Measurements from ENCODE around the gene DAP. TPM values are rescaled to one million over a fixed set of nuclear protein-coding genes. Genes with fewer than 3 reads are reported as not detected.

DAP gene
- total RNA-seq, 4 donors from 2014 or later = 24.3 to 42.4 (median 37.0) TPM

DNA sequence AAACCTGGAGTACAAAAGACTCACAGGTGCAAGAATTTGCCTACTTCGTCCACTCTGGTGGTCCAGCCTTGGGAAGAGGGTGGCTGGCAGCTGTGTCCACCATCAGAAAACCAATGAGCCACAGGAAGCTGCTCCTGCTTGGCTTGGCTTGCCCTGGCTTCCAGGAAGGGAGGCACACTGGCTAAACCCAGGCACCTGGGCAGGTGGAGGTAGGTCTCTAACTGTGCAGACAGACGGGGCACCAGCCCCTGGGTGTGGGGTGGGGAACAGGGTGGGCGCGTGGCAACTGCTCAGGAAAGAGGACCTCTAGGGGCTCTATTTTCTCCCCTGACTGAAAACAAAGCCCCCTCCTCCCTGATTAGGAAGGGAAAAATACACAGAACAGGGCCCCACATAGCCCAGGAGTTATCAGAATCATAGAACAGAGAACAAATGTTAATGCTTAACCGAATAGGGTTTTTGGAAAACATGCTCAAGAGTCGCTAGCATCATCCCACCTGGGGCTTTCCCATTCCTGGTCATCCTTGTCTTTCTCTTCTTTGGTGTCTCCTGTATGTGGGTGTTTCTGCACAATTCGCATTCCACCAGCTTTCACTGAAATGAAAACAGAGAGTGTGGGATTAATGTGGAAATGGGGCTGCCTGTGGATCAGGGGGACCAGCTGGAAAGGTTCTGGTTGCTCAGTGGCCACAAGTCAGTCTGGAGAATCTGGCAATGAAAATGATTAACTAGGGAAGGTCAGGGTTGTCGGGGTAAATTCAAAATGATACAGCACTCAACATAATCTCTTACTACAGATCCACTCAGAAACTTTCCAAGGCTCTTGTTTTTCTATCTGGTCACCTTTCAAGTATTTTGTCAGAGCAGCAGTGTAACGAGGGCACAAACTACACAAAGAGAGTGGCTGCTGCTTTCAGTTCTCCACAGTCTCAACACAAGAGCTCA is 13.1 kb downstream of the DAP start:
- Histone ChIP-seq H3K27me3 (no peaks in the 10 kb centered on the region), H3K4me3 (no peak overlapping the region), H3K36me3 (peaks cover 0 to 54% (median 32%) of the 10 kb centered on the region in 4 donors), H3K9me3 (no peaks in the 10 kb centered on the region), H3K27ac (replicated peaks in 1 of 4) (no peak overlapping the region), H3K4me1 (peaks cover 0 to 19% (median 11%) of the 10 kb centered on the region in 4 donors)
- intact Hi-C loops (cut with DNase I) = no loop called here
- 94% methylated on average over 8 of the region's 9 CpGs for WGBS
- TF ChIP-seq, protein P1, sequence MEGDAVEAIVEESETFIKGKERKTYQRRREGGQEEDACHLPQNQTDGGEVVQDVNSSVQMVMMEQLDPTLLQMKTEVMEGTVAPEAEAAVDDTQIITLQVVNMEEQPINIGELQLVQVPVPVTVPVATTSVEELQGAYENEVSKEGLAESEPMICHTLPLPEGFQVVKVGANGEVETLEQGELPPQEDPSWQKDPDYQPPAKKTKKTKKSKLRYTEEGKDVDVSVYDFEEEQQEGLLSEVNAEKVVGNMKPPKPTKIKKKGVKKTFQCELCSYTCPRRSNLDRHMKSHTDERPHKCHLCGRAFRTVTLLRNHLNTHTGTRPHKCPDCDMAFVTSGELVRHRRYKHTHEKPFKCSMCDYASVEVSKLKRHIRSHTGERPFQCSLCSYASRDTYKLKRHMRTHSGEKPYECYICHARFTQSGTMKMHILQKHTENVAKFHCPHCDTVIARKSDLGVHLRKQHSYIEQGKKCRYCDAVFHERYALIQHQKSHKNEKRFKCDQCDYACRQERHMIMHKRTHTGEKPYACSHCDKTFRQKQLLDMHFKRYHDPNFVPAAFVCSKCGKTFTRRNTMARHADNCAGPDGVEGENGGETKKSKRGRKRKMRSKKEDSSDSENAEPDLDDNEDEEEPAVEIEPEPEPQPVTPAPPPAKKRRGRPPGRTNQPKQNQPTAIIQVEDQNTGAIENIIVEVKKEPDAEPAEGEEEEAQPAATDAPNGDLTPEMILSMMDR (IDR thresholded peaks at IDR 0.05) = no peak
- TF ChIP-seq EP300 (IDR thresholded peaks at IDR 0.05) = no peak
- TF ChIP-seq POLR2A (IDR thresholded peaks at IDR 0.05; ENCODE audit: low read depth) = no peak
- no peak for TF ChIP-seq POLR2AphosphoS5 (IDR thresholded peaks at IDR 0.05)
- DNase-seq (ENCODE audit: extremely low spot score) = no peak

DNA sequence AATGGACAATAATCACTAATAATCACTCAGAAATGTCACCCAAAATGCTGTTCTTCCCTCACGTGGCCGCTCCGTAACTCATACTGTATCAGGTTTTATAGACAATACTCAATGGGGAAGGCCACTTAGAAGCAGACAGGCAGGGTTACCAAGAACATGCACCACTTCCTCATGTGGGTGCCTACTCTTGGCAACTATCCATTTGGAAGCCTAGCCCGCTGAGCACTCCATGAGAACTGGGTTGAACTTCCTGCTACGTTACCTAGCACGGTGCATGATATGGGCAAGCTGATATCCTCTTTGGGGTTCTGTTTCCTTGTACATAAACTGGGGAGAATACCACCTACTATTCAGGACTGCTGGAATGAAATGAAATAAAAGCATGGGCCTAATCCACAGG is 14.3 kb downstream of the DAP start:
- WGBS = 81% methylated on average over 6 of the region's 6 CpGs
- intact Hi-C loops (cut with DNase I) = no loop called here
- H3K36me3 ChIP-seq = peaks cover 0 to 54% (median 34%) of the 10 kb centered on the region in 4 donors

DNA sequence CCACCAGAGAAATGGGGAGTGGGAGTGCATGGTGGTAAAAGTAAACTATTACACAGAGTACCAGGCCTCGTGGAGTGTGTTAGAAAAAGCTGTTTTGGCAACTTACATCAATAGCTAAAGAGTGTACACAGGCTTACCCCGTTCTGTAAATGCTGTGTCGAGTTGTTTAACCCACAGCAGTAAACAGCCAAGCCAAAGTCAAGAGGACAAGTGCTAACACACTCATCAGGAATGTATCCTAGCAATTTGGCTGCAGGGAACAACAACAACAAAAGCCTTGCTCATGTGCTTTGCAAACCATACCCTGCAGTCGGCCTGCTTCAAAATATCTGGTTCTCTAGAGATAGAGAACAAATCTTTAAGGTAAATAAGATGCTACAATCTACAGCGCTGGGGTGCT is 15.9 kb downstream of the DAP start:
- H3K4me1 ChIP-seq = peaks cover 0 to 19% (median 0%) of the 10 kb centered on the region in 4 donors
- no peaks in the 10 kb centered on the region for H3K27me3 ChIP-seq
- no peak for DNase-seq (ENCODE audit: extremely low spot score)
- peaks cover 0 to 10% (median 0%) of the 10 kb centered on the region in 4 donors for H3K9me3 ChIP-seq
- H3K4me3 ChIP-seq = no peak overlapping the region
- WGBS = 82% methylated on average over 5 of the region's 5 CpGs
- peaks cover 0 to 58% (median 35%) of the 10 kb centered on the region in 4 donors for H3K36me3 ChIP-seq
- TF ChIP-seq EP300 (IDR thresholded peaks at IDR 0.05) = no peak
- no peak for TF ChIP-seq POLR2AphosphoS5 (IDR thresholded peaks at IDR 0.05)
- no peak for TF ChIP-seq POLR2A (IDR thresholded peaks at IDR 0.05; ENCODE audit: low read depth)
- TF ChIP-seq, protein P1 (IDR thresholded peaks at IDR 0.05) = no peak
- intact Hi-C loops (cut with DNase I) = no loop called here
- no peak overlapping the region for H3K27ac ChIP-seq (replicated peaks in 1 of 4)

More for the DNA sequence above, 14.3 kb downstream of the DAP start:
- H3K4me1 ChIP-seq = peaks cover 0 to 19% (median 5%) of the 10 kb centered on the region in 4 donors
- TF ChIP-seq POLR2AphosphoS5 (IDR thresholded peaks at IDR 0.05) (no peak), EP300 (IDR thresholded peaks at IDR 0.05) (no peak), POLR2A (IDR thresholded peaks at IDR 0.05; ENCODE audit: low read depth) (no peak)
- TF ChIP-seq, protein P1 (IDR thresholded peaks at IDR 0.05) = no peak
- H3K4me3 ChIP-seq = no peak overlapping the region
- H3K27me3 ChIP-seq = no peaks in the 10 kb centered on the region
- H3K9me3 ChIP-seq = no peaks in the 10 kb centered on the region
- no peak overlapping the region for H3K27ac ChIP-seq (replicated peaks in 1 of 4)
- no peak for DNase-seq (ENCODE audit: extremely low spot score)

DNA sequence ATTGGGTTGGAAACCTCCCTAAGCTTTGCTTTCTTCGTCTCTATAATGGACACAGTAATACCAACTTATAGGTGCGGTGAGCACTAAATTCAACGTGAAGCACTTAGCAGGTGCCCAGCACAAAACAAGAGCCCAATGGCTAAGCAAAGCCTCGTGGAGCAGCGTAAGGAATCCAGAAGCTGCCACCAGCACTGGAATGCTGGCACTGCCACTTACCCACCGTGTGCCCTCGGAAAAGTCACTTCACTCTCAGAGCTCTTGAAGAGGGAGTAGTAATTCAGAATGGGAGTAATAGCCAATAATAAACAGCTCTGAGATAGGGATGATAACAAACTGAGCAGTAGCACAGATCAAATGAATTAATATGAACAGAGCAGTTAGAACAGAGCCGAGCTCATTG is 16.4 kb downstream of the DAP start:
- Histone ChIP-seq H3K4me3 (no peak overlapping the region), H3K27me3 (no peaks in the 10 kb centered on the region), H3K27ac (replicated peaks in 1 of 4) (no peak overlapping the region), H3K9me3 (peaks cover 0 to 10% (median 0%) of the 10 kb centered on the region in 4 donors), H3K4me1 (peaks cover 0 to 19% (median 0%) of the 10 kb centered on the region in 4 donors), H3K36me3 (peaks cover 0 to 54% (median 33%) of the 10 kb centered on the region in 4 donors)
- 94% methylated on average over 8 of the region's 8 CpGs for WGBS
- no peak for DNase-seq (ENCODE audit: extremely low spot score)
- intact Hi-C loops (cut with DNase I) = no loop called here
- TF ChIP-seq EP300 (IDR thresholded peaks at IDR 0.05) (no peak), POLR2A (IDR thresholded peaks at IDR 0.05; ENCODE audit: low read depth) (no peak), POLR2AphosphoS5 (IDR thresholded peaks at IDR 0.05) (no peak)
- TF ChIP-seq, protein P1 (IDR thresholded peaks at IDR 0.05) = no peak

Data from esophagus muscularis mucosa (tissue), 4 donors.